Memory B cell (primary cell): Measurements from ENCODE around the gene MND1.

Source experiments
- ATAC-seq: fragments of 150-1000 bp; cut with Tn5 transposase; 2 replicates; pipeline ENCODE4 v1.10.0; 2021; ENCODE audit warnings: low read depth, mild to moderate bottlenecking, moderate library complexity
- DNase-seq, 2 donors: peaks; one replicate each; pipeline ENCODE4 v3.0.0; 2022; ENCODE audit warnings: low spot score in 2 of 2
- H3K27ac Mint-ChIP-seq: one replicate; pipeline ENCODE4 v1.8.0; 2022; ENCODE audit warnings: mild to moderate bottlenecking, moderate library complexity, mixed read lengths
- H3K27me3 Mint-ChIP-seq: one replicate; pipeline ENCODE4 v1.8.0; 2022; ENCODE audit warnings: mixed read lengths
- H3K36me3 Mint-ChIP-seq: one replicate; pipeline ENCODE4 v1.8.0; 2022; ENCODE audit warnings: mild to moderate bottlenecking, mixed read lengths
- H3K4me1 Mint-ChIP-seq: one replicate; pipeline ENCODE4 v1.8.0; 2022; ENCODE audit warnings: mixed read lengths
- H3K4me3 Mint-ChIP-seq: one replicate; pipeline ENCODE4 v1.8.0; 2022; ENCODE audit warnings: mild to moderate bottlenecking, moderate library complexity, mixed read lengths
- H3K9me3 Mint-ChIP-seq: one replicate; pipeline ENCODE4 v1.8.0; 2022; ENCODE audit warnings: mixed read lengths

Gene MND1

GRCh38 chr4:153426207-153426885, 81.9 kb downstream of the MND1 start:
- Mint-ChIP-seq H3K27me3 (no peaks in the 10 kb centered on the region), H3K27ac (peak overlapping the region; percentile 70), H3K4me3 (peak overlapping the region; percentile 37), H3K4me1 (peaks cover 37% of the 10 kb centered on the region), H3K36me3 (no peaks in the 10 kb centered on the region), H3K9me3 (no peaks in the 10 kb centered on the region)
- no peak for DNase-seq
- peak; percentile 88 for ATAC-seq

DNA sequence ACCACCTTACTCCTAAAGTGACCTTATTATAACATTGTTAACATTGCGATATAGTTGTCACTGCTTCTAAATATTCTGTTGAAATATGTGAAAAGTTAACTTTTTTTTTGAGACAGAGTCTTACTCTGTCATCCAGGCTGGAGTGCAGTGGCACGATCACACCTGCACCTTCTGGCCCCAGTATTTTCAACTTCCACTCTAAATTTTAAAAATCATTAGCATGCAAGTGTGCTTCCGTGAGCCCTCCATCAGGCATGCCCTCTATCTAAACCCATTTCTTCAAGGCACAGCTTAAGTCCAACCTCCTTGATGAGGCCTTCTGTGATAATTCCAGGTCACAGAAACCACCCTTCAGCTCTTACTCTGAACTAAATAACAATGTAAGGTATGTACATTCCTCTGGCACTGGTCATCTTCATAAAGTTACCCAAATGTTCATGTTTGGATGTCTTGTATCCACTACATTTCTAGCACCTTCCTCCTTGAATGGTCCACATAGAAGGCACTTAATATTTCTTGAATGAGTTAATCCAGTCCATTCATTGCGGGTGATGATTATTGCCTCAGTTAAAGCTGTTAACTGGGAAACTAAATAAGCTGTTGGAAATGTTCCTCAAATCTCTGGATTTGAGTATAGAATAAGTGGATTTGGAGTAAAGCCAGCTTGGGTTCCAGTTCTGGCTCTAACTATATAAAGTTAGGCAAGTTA, 83.0 kb downstream of the MND1 start:
- Mint-ChIP-seq H3K4me3 (peak overlapping the region; percentile 56), H3K4me1 (peaks cover 34% of the 10 kb centered on the region), H3K36me3 (no peaks in the 10 kb centered on the region), H3K9me3 (no peaks in the 10 kb centered on the region), H3K27me3 (no peaks in the 10 kb centered on the region), H3K27ac (no peak overlapping the region)
- peak; percentile 52 for ATAC-seq
- no peak for DNase-seq

- ATAC-seq (no peak), DNase-seq (no peak)
- Mint-ChIP-seq H3K9me3 (no peaks in the 10 kb centered on the region), H3K4me1 (peaks cover 42% of the 10 kb centered on the region), H3K27ac (no peak overlapping the region), H3K27me3 (no peaks in the 10 kb centered on the region), H3K4me3 (no peak overlapping the region), H3K36me3 (no peaks in the 10 kb centered on the region)
These were observed 84.5 kb downstream of the MND1 start for GRCh38 chr4:153428941-153429475.

DNA sequence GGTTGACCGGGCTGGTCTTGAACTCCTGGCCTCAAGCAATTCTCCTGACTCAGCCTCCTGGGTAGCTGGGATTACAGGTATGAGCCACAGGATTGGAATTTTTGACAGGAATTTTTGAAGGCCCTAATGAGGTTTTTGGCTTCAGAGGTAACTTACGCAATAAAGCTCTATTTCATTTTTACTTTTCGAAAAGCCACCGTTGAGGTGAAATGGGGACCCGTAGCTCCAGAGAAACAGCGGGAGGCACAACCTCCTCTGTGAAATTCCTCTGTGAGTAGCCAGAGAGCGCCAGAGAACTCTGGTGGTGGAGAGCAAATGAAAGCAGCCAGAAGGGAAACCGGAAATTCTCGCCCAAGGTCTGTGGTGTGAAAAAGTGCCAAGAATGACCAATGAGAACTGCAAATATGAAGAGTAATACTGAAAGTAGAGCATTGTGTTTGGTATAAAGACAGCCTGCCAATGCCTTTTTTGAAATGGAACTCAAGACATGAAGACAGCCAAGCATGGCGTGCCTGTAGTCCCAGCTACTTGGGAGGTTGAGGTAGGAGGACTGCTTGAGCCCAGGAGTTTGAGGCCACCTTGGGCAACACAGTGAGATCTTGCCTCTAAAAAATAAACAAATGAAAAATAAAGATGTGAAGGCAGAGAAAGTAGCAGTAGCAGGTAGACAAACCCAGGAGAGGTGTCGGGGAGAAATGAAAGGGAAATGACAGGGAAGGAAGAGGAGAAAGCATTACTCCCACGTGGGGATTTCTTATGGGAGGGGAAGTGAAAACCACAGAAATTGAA, 88.7 kb downstream of the MND1 start:
- Mint-ChIP-seq H3K36me3 (no peaks in the 10 kb centered on the region), H3K27me3 (no peaks in the 10 kb centered on the region), H3K9me3 (no peaks in the 10 kb centered on the region), H3K4me1 (peaks cover 47% of the 10 kb centered on the region), H3K4me3 (peak overlapping the region; percentile 76), H3K27ac (peak overlapping the region; percentile 91)
- ATAC-seq: peak; percentile 90
- DNase-seq: peak; percentile 46 to 70

DNA sequence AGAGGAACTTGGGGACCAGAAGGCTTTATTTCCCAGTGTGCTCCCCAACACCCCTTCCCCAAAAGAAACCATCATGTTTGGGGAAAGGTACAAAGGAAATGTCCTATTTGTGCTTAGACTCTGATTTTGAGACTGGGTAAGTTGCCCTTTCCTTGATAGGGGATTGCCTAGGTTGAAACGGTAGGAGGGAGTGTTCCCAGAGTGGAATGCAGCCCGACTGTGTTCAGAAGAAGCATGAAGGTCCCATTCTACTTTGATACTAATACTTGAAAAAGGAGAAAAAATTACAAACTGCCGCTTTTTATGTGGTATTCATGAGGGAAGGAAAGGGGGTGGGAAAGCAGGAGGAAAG, 89.2 kb downstream of the MND1 start:
- Mint-ChIP-seq H3K4me1 (peaks cover 46% of the 10 kb centered on the region), H3K9me3 (no peaks in the 10 kb centered on the region), H3K27me3 (no peaks in the 10 kb centered on the region), H3K27ac (peak overlapping the region; percentile 91), H3K4me3 (peak overlapping the region; percentile 76), H3K36me3 (no peaks in the 10 kb centered on the region)
- no peak for DNase-seq
- ATAC-seq: no peak

DNA sequence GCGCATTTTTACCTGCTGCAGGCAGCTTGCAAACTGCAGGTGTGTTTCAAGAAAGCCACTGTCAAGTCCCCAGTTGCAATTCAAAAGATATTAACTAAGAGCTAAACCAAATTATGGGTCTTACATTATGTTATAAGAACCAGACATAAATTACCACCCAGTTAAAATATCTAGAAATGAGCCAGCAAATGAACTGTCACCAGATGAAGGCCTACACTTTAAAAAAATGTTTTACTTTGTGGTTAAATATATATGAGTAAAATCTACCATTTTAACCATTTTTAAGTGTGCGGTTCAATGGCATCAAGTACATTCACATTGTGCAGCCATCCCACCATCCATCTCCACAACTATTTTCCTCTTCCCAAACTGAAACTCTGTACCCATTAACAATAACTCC, 89.7 kb downstream of the MND1 start:
- peak overlapping the region; percentile 91 for H3K27ac Mint-ChIP-seq
- H3K27me3 Mint-ChIP-seq: no peaks in the 10 kb centered on the region
- H3K4me1 Mint-ChIP-seq: peaks cover 44% of the 10 kb centered on the region
- ATAC-seq: no peak
- H3K36me3 Mint-ChIP-seq: no peaks in the 10 kb centered on the region
- no peak overlapping the region for H3K4me3 Mint-ChIP-seq
- DNase-seq: no peak
- H3K9me3 Mint-ChIP-seq: no peaks in the 10 kb centered on the region

DNA sequence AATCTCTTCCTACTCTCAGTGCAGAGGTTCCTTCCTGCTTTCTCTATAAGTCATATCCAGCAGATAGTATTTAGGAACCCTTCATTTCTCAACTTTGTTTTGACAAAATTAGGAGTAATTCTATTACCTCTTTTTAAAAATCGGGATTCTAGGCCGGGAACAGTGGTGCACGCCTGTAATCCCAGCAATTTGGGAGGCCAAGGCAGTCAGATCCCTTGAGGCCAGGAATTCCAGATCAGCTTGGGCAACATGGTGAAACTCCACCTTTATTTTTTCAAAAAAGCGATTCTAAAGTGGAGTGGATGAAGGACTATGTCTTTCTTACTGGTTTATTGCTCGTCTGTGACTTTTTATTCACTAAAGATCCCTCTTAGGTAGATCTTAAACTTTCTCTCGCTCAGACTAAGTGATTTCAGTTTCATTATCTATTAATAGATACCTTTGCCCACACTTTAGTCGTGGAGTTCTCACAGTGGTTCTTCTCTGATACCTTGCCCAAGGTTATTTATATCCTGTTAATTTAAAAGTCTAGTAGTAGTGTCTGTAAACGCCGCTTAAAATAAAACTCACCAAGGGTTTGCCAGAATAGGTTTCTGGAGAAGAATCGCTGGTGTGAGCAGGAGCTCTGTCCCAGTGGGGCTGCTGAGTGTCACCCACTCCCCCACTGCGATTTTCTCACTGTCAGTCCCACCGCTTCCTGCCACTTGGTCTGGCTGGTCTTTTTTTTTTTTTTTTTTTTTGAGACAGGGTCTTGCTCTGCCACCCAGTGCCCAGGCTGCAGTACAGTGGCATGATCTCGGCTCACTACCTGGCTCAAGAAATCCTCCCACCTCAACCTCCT, 94.6 kb downstream of the MND1 start:
- H3K9me3 Mint-ChIP-seq: no peaks in the 10 kb centered on the region
- peak; percentile 25 to 33 for DNase-seq

GRCh38 chr4:153439831-153440230, 95.3 kb downstream of the MND1 start:
- no peaks in the 10 kb centered on the region for H3K36me3 Mint-ChIP-seq
- H3K4me1 Mint-ChIP-seq: peaks cover 37% of the 10 kb centered on the region
- H3K27me3 Mint-ChIP-seq: no peaks in the 10 kb centered on the region
- DNase-seq (no peak), ATAC-seq (peak; percentile 17)
- no peaks in the 10 kb centered on the region for H3K9me3 Mint-ChIP-seq
- H3K4me3 Mint-ChIP-seq: peak overlapping the region; percentile 75
- peak overlapping the region; percentile 53 for H3K27ac Mint-ChIP-seq

More for the DNA sequence above, 94.6 kb downstream of the MND1 start:
- Mint-ChIP-seq H3K4me1 (peaks cover 41% of the 10 kb centered on the region), H3K27me3 (no peaks in the 10 kb centered on the region), H3K36me3 (no peaks in the 10 kb centered on the region), H3K4me3 (peak overlapping the region; percentile 78), H3K27ac (peak overlapping the region; percentile 53)
- ATAC-seq: peak; percentile 85

DNA sequence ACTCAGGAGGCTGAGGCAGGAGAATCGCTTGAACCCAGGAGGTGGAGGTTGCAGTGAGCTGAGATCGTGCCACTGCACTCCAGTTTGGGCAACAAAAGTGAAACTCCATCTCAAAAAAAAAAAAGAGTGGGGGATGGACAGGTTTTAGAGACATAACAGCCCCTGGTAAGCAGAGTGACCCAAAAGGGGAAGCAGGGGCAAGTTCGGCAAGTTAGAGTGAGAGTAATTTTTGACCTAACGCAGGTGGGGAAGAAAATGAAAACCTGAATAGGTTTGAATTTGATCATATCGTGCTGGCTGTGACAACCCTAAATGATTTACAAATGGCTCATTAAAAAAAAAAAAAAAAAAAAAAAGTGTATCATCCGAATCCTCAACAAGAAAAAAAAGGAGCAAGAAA, 96.0 kb downstream of the MND1 start:
- DNase-seq (no peak), ATAC-seq (peak; percentile 31)
- Mint-ChIP-seq H3K36me3 (no peaks in the 10 kb centered on the region), H3K9me3 (no peaks in the 10 kb centered on the region), H3K4me3 (peak overlapping the region; percentile 79), H3K4me1 (peaks cover 37% of the 10 kb centered on the region), H3K27me3 (no peaks in the 10 kb centered on the region), H3K27ac (peak overlapping the region; percentile 40)

DNA sequence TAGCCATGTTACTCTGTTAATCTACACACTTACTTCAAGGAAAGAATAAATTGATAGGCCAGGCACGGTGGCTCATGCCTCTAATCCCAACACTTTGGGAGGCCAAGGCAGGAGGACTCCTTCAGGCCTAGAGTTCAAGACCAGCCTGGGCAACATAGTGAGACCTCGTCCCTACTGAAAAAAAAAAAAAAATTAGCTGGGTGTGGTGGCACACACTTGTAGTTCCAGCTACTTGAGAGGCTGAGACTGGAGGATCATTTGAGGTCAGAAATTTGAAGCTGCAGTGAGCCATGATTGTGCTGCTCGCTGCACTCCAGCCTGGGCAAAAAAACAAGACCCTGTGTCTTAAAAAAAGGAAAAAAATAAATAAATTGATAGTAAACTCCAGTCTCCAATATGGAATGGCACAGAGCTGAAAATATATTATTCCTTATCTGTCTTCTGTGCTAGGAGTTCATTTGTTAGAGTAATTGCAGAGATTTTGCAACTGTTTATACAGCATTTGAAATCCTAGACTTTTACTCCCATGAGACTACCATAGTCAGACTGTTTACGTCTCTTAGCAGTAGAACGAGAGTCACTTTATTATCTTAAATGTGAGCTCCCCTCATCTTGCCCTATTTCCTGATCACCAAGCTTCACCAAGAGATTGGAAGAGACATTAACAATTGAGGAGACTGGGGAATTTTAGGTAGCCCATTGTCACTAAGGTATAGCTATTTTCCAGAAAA, 102.9 kb downstream of the MND1 start:
- Mint-ChIP-seq H3K36me3 (no peaks in the 10 kb centered on the region), H3K4me1 (peaks cover 15% of the 10 kb centered on the region), H3K4me3 (no peak overlapping the region), H3K9me3 (no peaks in the 10 kb centered on the region), H3K27me3 (no peaks in the 10 kb centered on the region), H3K27ac (no peak overlapping the region)
- ATAC-seq (no peak), DNase-seq (no peak)

- DNase-seq: no peak
- no peaks in the 10 kb centered on the region for H3K36me3 Mint-ChIP-seq
- H3K27me3 Mint-ChIP-seq: no peaks in the 10 kb centered on the region
- no peak overlapping the region for H3K4me3 Mint-ChIP-seq
- no peak overlapping the region for H3K27ac Mint-ChIP-seq
- no peak for ATAC-seq
- H3K4me1 Mint-ChIP-seq: peaks cover 12% of the 10 kb centered on the region
- no peaks in the 10 kb centered on the region for H3K9me3 Mint-ChIP-seq
These were observed 103.7 kb downstream of the MND1 start for GRCh38 chr4:153448003-153448731.

DNA sequence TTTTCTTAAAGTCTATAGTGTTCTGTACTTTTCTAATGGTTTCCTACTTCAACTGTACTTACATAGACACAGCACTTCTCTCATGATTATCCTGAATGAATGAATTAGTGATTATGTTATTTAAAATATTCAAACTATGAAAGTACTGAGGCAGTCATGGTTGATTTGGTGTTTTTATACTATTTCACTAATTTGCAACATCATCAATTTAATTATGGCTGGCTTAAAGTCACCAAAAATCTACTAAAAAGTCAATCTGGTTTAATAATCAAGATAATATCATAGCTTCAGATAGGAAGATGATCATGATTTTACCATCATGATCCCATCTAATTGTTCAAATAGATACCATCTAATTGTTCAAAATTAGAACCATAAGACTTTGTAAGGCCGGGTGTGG, 104.8 kb downstream of the MND1 start:
- no peak for DNase-seq
- H3K36me3 Mint-ChIP-seq: no peaks in the 10 kb centered on the region
- no peaks in the 10 kb centered on the region for H3K27me3 Mint-ChIP-seq
- H3K4me3 Mint-ChIP-seq: no peak overlapping the region
- no peak overlapping the region for H3K27ac Mint-ChIP-seq
- peaks cover 11% of the 10 kb centered on the region for H3K4me1 Mint-ChIP-seq
- no peaks in the 10 kb centered on the region for H3K9me3 Mint-ChIP-seq
- ATAC-seq: no peak
